ENCODE data around the gene TAS2R20. TPM values are rescaled to one million over a fixed set of nuclear protein-coding genes. Genes with fewer than 3 reads are reported as not detected.

Gene TAS2R20
- total and polyA plus RNA-seq, 2 of the 13 experiments (the other 11 are each of a cell fraction or from before 2014, with no cell fraction given), result 0.54 to 2.9 TPM

DNA sequence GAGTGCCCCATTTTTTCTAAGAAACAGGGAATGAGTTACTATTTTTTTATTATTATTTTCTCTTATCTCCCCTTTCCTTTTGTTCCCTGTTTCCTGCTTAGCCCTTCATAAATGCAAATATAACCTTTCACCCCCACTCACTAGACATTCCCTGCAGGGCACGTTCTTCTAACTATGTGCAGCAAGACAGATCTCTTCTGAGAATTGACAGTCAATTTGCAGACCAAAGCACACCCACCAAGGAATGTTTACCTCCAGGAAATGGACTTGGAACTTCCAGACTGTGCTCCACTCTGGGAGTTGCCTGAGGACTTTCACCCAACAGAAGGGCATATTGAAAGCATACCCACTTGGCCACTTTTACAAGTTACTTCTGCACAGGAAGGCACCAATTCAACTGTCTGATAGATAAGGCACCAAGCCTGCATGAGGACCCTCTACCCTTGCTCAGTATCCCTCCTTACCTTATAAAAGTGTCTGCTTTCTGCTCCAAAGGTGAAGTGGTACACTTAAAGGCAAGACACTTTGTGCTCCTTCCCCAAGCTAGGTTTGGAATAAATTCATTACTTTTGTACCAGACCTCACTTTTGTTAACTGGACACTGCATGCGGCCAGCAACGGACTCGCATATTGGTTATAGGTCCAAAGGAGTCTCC lies 17.8 kb upstream of the TAS2R20 start (continued):
- TF ChIP-seq ZNF574 (CRISPR knock-in tag; IDR thresholded peaks at IDR 0.05) (no peak), ZKSCAN5 (CRISPR knock-in tag; IDR thresholded peaks at IDR 0.05) (peak; percentile 68; the same call in 1 of the 2 replicates), AHR (CRISPR knock-in tag; IDR thresholded peaks at IDR 0.05) (no peak), DMAP1 (CRISPR knock-in tag; IDR thresholded peaks at IDR 0.05) (peak; percentile 48; the same call in 1 of the 2 replicates), FOXM1 (CRISPR knock-in tag; IDR thresholded peaks at IDR 0.05) (no peak), SNAI1 (CRISPR knock-in tag; IDR thresholded peaks at IDR 0.05; ENCODE audit: borderline replicate concordance) (no peak), ZNF18 (CRISPR knock-in tag; IDR thresholded peaks at IDR 0.05; ENCODE audit: insufficient replicate concordance) (no peak), HMG20A (CRISPR knock-in tag; IDR thresholded peaks at IDR 0.05; ENCODE audit: borderline replicate concordance) (peak; percentile 67; the same call in 1 of the 2 replicates), SALL1 (CRISPR knock-in tag; IDR thresholded peaks at IDR 0.05) (peak; percentile 92), THAP9 (CRISPR knock-in tag; IDR thresholded peaks at IDR 0.05; ENCODE audit: borderline replicate concordance) (no peak), RARG (CRISPR knock-in tag; IDR thresholded peaks at IDR 0.05; ENCODE audit: low read depth) (no peak)
- TF ChIP-seq, protein P1, sequence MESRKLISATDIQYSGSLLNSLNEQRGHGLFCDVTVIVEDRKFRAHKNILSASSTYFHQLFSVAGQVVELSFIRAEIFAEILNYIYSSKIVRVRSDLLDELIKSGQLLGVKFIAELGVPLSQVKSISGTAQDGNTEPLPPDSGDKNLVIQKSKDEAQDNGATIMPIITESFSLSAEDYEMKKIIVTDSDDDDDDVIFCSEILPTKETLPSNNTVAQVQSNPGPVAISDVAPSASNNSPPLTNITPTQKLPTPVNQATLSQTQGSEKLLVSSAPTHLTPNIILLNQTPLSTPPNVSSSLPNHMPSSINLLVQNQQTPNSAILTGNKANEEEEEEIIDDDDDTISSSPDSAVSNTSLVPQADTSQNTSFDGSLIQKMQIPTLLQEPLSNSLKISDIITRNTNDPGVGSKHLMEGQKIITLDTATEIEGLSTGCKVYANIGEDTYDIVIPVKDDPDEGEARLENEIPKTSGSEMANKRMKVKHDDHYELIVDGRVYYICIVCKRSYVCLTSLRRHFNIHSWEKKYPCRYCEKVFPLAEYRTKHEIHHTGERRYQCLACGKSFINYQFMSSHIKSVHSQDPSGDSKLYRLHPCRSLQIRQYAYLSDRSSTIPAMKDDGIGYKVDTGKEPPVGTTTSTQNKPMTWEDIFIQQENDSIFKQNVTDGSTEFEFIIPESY (CRISPR knock-in tag; IDR thresholded peaks at IDR 0.05), result no peak
- TF ChIP-seq, protein P2, sequence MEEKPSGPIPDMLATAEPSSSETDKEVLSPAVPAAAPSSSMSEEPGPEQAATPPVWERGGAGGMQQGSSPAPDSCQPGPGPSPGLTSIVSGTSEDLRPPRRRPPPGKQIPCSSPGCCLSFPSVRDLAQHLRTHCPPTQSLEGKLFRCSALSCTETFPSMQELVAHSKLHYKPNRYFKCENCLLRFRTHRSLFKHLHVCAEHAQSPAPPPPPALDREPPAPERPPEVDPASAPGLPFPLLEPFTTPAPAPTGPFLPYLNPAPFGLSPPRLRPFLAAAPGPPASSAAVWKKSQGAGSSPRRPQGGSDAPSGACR (CRISPR knock-in tag; IDR thresholded peaks at IDR 0.05), result no peak
- TF ChIP-seq, protein P3, sequence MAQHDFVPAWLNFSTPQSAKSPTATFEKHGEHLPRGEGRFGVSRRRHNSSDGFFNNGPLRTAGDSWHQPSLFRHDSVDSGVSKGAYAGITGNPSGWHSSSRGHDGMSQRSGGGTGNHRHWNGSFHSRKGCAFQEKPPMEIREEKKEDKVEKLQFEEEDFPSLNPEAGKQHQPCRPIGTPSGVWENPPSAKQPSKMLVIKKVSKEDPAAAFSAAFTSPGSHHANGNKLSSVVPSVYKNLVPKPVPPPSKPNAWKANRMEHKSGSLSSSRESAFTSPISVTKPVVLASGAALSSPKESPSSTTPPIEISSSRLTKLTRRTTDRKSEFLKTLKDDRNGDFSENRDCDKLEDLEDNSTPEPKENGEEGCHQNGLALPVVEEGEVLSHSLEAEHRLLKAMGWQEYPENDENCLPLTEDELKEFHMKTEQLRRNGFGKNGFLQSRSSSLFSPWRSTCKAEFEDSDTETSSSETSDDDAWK (CRISPR knock-in tag; IDR thresholded peaks at IDR 0.05), result no peak

All from HepG2 (cell line).